Stimulated activated naive CD8-positive, alpha-beta T cell treated with anti-CD3 and anti-CD28 coated beads, Interleukin-15, Interleukin-2, amounts not matched to agents 100 U/mL and 50 U/mL, for 24 hours (primary cell): ENCODE data around the gene MTG1.
"Not testable (repeated sequence)": the region's sequence is repeated elsewhere in the genome, so short reads cannot be mapped to it uniquely, and the experiment has no call there.

Source experiments
- ATAC-seq: fragments of 150-1000 bp; cut with Tn5 transposase; one replicate; pipeline ENCODE4 v1.10.0; 2021
- DNase-seq: peaks from one replicate; pipeline ENCODE4 v3.0.0; 2021

Gene MTG1

DNA sequence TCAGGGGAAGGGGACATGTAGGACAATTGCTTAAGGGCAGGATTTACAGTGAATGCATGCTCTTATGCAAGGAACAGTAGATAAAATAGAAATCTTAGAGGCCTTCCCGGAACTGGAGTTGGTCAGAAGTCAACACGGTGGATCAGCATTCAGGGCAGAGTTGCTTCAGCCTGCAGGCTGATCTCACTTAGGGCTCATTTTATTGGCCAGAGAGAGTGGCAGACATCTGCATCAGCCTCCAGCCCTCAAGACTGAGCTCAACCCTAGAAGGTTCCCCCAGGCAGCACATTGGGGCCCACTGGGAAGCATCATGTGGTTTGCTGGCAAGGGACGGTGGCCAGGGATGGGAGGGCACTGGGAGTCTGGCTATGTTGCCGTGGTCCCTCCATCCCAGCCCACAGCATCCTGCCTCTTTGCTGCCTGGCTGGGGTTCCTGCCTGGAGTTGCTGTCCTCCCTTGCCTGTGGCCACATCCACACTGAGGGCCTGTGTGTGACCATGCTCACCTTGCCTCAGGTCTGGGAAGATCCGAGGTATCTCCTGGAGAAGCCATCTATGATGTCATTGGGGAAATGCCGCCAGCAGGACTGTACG is 72.8 kb downstream of the MTG1 start:
- ATAC-seq (no peak), DNase-seq (no peak)

GRCh38 chr10:133467286-133467911 is 73.4 kb downstream of the MTG1 start:
- DNase-seq = no peak
- no peak for ATAC-seq

DNA sequence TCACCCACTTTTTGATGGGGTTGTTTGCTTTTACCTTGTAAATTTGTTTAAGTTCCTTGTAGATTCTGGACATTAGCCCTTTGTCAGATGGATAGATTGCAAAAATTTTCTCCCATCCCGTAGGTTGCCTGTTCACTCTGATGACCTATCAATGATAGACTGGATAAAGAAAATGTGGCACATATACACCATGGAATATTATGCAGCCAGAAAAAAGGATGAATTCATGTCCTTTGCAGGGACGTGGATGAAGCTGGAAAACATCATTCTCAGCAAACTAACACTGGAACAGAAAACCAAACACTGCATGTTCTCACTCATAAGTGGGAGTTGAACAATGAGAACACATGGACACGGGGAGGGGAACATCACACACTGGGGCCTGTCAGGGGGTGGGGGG is 75.2 kb downstream of the MTG1 start:
- DNase-seq, ATAC-seq: not testable (repeated sequence)

DNA sequence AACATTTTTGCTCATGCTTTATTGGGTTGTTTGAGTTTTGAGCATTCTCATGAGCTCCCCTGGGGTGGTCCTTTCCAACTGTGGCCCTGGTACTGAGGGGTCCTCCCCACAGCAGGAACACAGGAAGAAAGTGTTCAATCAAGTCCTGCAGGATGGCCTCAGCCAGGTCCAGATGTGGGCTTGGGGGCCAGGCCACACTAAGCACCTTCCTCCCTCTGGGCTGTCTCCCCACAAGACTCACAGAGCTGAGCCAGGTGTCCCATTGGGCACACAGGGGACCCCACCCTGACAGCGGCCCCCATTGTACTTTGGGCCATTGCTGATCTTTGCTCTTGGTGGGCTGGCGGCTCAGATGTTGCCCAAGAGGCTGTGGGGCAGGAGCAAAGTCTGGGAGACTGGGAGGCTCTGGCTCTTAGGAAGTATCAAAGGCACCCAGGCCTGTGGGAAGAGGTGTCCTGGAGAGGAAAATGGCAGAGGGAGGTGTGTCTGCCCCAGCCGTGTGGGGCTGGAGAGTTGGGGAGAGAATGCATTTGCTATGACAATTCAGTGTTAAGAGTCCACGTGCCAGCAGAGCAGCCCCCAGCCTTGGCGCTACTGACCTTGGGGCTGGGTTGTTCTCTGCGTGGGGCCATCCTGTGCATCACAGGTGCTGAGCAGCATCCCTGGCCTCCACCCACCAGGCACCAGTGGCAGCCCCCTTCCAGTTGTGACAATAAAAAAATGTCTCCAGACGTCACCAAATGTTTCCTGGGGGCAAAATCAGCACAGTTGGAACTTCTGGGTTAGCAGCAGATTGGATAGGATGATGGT is 77.5 kb downstream of the MTG1 start:
- DNase-seq = no peak
- ATAC-seq = no peak
